DND-41 (cell line): ENCODE measurements around the gene BLOC1S4.

Experiments
- ATAC-seq: fragments of 200-7000 bp; cut with Tn5 transposase; 3 replicates; pipeline ENCODE4 v1.9.1; 2021; ENCODE audit warnings: low read depth; ENCODE audit not compliant: insufficient read depth
- DNase-seq: peaks from one replicate; pipeline ENCODE4 v3.0.0-alpha.2; 2020
- H2AFZ ChIP-seq: 2 replicates; pipeline ENCODE4 v1.6.0; 2012; ENCODE audit warnings: low read depth, low read length
- H3K27ac ChIP-seq: 2 replicates; pipeline ENCODE4 v1.5.1; 2012; ENCODE audit warnings: low read length, inconsistent platforms
- H3K27me3 ChIP-seq: fragments of 200-600 bp; sonication (generic); 2 replicates; pipeline ENCODE4 v1.6.0; 2012; ENCODE audit warnings: low read length, mild to moderate bottlenecking, inconsistent platforms; ENCODE audit not compliant: insufficient read depth, poor library complexity
- H3K36me3 ChIP-seq: 2 replicates; pipeline ENCODE4 v1.5.1; 2012; ENCODE audit warnings: low read length, inconsistent platforms; ENCODE audit not compliant: insufficient read depth
- H3K4me1 ChIP-seq: 2 replicates; pipeline ENCODE4 v1.5.1; 2012; ENCODE audit warnings: mild to moderate bottlenecking, low read length; ENCODE audit not compliant: insufficient read depth
- H3K4me2 ChIP-seq: 2 replicates; pipeline ENCODE4 v1.6.0; 2012; ENCODE audit warnings: mild to moderate bottlenecking, moderate library complexity, low read length, inconsistent platforms; ENCODE audit not compliant: insufficient read depth
- H3K4me3 ChIP-seq, 2 experiments: fragments of 200-600 bp in 1 of 2; shearing (Covaris generic) in 1 of 2; 2 replicates each; pipeline ENCODE4 v1.5.1; 2012 to 2016; ENCODE audit warnings: inconsistent platforms in 2 of 2, low read length in 2 of 2, mild to moderate bottlenecking in 2 of 2, low read depth in 1 of 2, moderate library complexity in 1 of 2
- H3K79me2 ChIP-seq: 2 replicates; pipeline ENCODE4 v1.6.0; 2012; ENCODE audit warnings: low read length, inconsistent platforms; ENCODE audit not compliant: insufficient read depth
- H3K9ac ChIP-seq: 2 replicates; pipeline ENCODE4 v1.6.0; 2012; ENCODE audit warnings: low read depth, mild to moderate bottlenecking, inconsistent platforms, low read length, moderate library complexity
- H3K9me3 ChIP-seq: 2 replicates; pipeline ENCODE4 v1.5.1; 2012; ENCODE audit warnings: low read length, moderate library complexity, mild to moderate bottlenecking, inconsistent platforms; ENCODE audit not compliant: insufficient read depth, severe bottlenecking
- H4K20me1 ChIP-seq: 2 replicates; pipeline ENCODE4 v1.6.0; 2012; ENCODE audit warnings: low read length; ENCODE audit not compliant: insufficient read depth
- CTCF ChIP-seq: IDR thresholded peaks from 2 replicates; pipeline ENCODE4 v1.5.1; 2012; ENCODE audit warnings: borderline replicate concordance, low read length, moderate library complexity, mild to moderate bottlenecking; ENCODE audit not compliant: poor library complexity, severe bottlenecking; ENCODE audit errors: extremely low read depth
- EZH2 ChIP-seq: IDR thresholded peaks from 3 replicates; pipeline ENCODE4 v1.6.1; 2012; ENCODE audit warnings: borderline replicate concordance, low read depth, mild to moderate bottlenecking, moderate library complexity, low read length, inconsistent platforms; ENCODE audit not compliant: severe bottlenecking

The BLOC1S4 gene

GRCh38 chr4:6761649-6762615, 46.0 kb downstream of the BLOC1S4 start:
- ATAC-seq = peak; percentile 79
- Histone ChIP-seq H3K27ac (peak overlapping the region; percentile 30; the same call in 1 of the 2 replicates), H3K9ac (no peak overlapping the region), H4K20me1 (no peaks in the 10 kb centered on the region), H3K4me2 (peak overlapping the region; percentile 49; the same call in 1 of the 2 replicates), H3K4me1 (peaks cover 12% of the 10 kb centered on the region), H2AFZ (peak overlapping the region; percentile 59), H3K79me2 (no peaks in the 10 kb centered on the region), H3K27me3 (peaks cover 4% of the 10 kb centered on the region), H3K4me3 (no peak overlapping the region), H3K9me3 (no peaks in the 10 kb centered on the region), H3K36me3 (no peaks in the 10 kb centered on the region)
- no peak for TF ChIP-seq CTCF
- TF ChIP-seq EZH2 = no peak
- peak; percentile 50 for DNase-seq

- Histone ChIP-seq H3K4me2 (no peak overlapping the region), H3K79me2 (no peaks in the 10 kb centered on the region), H3K9me3 (no peaks in the 10 kb centered on the region), H3K27ac (no peak overlapping the region), H3K9ac (no peak overlapping the region), H2AFZ (no peak overlapping the region), H3K4me1 (peaks cover 12% of the 10 kb centered on the region), H4K20me1 (no peaks in the 10 kb centered on the region), H3K27me3 (peaks cover 4% of the 10 kb centered on the region), H3K36me3 (no peaks in the 10 kb centered on the region), H3K4me3 (no peak overlapping the region)
- no peak for TF ChIP-seq EZH2
- no peak for TF ChIP-seq CTCF
- no peak for DNase-seq
- no peak for ATAC-seq
These were observed 47.4 kb downstream of the BLOC1S4 start for GRCh38 chr4:6763330-6763851.

- no peaks in the 10 kb centered on the region for H3K36me3 ChIP-seq
- H3K79me2 ChIP-seq = no peaks in the 10 kb centered on the region
- H3K4me1 ChIP-seq = peaks cover 12% of the 10 kb centered on the region
- no peaks in the 10 kb centered on the region for H3K9me3 ChIP-seq
- no peak overlapping the region for H3K4me3 ChIP-seq
- no peak for DNase-seq
- TF ChIP-seq CTCF = no peak
- TF ChIP-seq EZH2 = no peak
- peaks cover 4% of the 10 kb centered on the region for H3K27me3 ChIP-seq
- H3K27ac ChIP-seq = no peak overlapping the region
- no peak overlapping the region for H2AFZ ChIP-seq
- H4K20me1 ChIP-seq = no peaks in the 10 kb centered on the region
- H3K9ac ChIP-seq = no peak overlapping the region
- no peak for ATAC-seq
- H3K4me2 ChIP-seq = no peak overlapping the region
These were observed 49.1 kb downstream of the BLOC1S4 start for GRCh38 chr4:6764976-6765620.
